T1000 (cell line): ENCODE data around the gene ROGDI.
A peak's percentile ranks its signal among the peaks of the same experiment; 100 is the strongest.

Experiments
- DNase-seq: peaks from one replicate; lab custom pipeline; 2025; ENCODE audit warnings: mixed read lengths; lab: John Stamatoyannopoulos, UW

Gene ROGDI

GRCh38 chr16:4766875-4767628 is 35.4 kb downstream of the ROGDI start, which contains the start of gene ZNF500:
Gene ZNF500 (minus strand): TSS chr16:4767162. CDS start chr16:4765978, 1,184 bp downstream.
- peak; percentile 96 for DNase-seq

DNA sequence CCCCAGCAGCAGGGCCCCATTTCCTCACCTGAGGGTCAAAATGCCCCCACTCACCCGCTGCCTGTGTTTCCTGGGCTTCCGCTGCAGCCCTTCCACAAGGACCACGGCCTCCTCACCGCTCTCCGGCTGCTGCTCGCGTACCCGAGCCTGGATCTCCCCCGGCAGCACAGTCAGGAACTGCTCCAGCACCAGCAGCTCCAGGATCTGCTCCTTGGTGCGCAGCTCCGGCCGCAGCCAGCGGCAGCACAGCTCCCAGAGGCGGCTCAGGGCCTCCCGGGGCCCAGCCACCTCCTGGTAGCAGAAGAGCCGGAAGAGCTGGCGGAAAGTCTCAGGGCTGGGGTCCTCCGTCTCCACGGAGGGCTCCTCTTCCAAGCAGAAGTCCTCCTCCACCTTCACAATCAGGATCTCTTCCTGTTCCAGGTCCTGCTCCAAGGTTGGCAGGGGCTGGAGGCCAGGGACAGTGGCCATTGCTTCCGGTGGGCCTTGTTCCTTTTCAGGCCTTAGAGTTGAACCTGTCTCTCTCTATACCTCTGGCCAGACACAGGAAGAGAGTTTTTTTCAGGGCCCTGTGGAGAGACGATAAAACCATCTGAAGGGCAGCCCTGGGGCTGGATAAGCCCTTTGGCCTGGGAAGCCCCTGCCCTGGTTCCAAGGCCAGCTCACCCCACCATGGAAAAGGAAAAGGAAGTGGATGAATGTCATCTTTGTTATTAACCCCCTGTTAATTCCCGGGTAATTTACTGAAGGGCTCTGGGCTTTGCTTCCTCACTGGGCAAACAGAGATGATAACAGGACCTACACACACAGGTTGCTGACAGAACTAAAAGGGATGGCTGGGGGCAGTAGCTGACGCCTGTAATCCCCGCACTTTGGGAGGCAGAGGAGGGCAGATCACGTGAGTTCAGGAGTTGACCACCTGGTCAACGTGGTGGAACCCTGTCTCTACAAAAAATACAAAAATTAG is 36.6 kb downstream of the ROGDI start:
- no peak for DNase-seq

- no peak for DNase-seq
Observed at GRCh38 chr16:4763791-4764190, 38.6 kb downstream of the ROGDI start.

DNA sequence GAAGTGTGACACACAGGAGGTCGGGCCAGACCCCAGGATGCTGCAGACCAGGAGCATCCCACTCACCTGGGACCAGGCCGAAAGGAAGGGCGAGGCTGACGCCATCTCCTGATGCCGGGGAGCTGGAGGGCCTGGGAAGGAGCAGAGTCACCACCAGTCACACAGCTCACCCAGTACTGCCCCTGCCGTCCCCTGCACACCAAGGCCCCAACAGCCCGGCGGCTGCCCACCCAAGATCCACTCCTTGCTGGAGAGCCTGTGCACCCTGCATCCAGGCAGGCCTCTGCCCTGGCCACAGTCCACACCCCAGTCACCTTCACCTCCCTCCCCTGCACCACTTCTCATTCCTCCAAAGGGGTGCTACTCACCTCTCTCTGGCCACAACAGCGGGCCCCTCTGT is 40.2 kb downstream of the ROGDI start:
- no peak for DNase-seq

- no peak for DNase-seq
Observed at GRCh38 chr16:4760221-4760910, 42.1 kb downstream of the ROGDI start.

DNA sequence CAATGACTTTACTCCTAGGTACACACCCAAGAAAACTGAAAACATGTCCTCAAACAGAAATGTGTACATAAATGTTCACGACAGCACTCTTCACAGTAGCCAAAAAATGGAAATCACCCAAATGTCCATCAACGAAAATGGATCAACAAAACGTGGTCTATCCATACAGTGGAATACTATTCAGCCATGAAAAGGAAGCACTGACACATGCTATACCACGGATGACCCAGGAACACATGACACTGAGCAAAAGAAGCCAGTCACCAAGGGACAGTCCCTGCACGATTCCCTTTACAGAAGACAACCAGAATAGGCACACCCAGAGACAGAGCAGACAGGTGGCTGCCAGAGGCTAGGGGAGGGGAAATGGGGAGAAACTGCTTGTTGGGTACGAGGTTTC is 46.7 kb downstream of the ROGDI start:
- no peak for DNase-seq

DNA sequence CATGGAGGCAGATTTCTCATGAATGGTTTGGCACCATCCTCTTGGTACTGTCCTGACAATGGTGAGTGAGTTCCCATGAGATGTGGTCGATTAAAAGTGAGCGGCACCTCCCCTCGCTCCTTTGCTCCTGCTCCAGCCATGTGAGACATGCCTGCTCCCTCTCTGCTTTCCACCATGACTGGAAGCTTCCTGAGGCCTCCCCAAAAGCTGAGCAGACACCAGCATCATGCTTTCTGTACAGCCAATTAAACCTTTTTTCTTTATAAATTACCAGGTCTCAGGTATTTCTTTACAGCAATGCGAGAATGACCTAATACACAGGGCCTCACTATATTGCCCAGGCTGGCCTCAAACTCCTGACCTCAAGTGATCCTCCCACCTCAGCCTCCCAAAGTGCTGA is 47.6 kb downstream of the ROGDI start:
- DNase-seq = no peak

- no peak for DNase-seq
Observed at GRCh38 chr16:4753227-4753626, 49.2 kb downstream of the ROGDI start.

- DNase-seq = no peak
Observed at GRCh38 chr16:4752351-4753100, 49.9 kb downstream of the ROGDI start.

DNA sequence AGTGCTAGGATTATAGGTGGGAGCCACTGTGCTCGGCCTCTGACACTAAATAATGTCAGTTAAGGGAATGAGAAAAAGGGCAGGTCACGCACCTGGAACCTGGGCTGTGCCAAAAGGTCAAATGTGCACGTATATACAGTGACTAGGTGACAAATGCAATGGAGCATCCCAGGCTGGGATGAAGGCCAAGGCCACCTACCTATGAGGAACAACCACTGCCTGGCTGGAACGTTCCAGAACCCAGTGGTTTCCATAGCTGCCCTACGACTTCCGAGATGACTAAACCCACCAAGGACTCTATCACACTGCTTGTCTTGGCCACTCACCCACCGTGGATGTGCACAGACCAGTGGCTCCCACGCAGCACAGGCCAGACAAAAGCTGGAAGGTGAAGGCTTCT is 51.5 kb downstream of the ROGDI start:
- DNase-seq = no peak

GRCh38 chr16:4749700-4750257 is 52.7 kb downstream of the ROGDI start:
- DNase-seq = no peak

GRCh38 chr16:4748682-4749411 is 53.6 kb downstream of the ROGDI start:
- no peak for DNase-seq

- no peak for DNase-seq
Observed at GRCh38 chr16:4747906-4748681, 54.3 kb downstream of the ROGDI start.

DNA sequence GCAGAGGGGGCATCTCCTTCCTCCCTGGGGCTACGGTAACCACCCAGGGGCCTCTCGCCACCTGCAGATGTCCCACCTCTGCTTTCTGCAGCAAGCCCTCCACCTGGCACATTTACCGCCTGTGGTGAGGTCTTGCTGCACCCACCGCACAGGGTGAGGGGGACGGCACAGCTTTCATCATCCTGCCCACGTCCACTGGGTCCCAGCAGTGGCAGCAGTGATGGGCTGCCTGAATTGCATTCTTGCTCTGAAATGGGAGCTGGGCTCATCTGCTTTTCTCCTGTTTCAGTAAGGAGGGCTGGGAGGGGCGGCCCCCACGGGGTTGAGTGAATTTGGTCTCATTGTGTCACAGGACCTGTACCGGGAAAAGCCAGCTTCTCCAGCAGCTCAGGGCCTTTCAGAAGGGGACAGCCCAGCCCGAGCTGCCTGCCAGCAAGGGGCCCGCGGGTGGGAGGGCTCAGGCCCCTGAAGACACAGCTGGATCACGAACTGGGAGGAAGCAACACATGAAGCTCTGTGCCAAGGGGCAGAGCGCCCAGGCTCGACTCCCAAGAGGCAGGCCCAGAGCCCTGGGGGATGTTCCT is 55.4 kb downstream of the ROGDI start:
- DNase-seq = no peak
